PFSK-1 (cell line): ENCODE data around the gene CENPVL1.

Experiments used
- POLR2AphosphoS5 ChIP-seq: IDR thresholded peaks from 2 replicates; pipeline ENCODE4 v1.6.1; 2012; ENCODE audit warnings: low read depth, mild to moderate bottlenecking, control low read depth, low read length, moderate library complexity
- REST ChIP-seq, 2 experiments: IDR thresholded peaks; 2 replicates each; pipeline versions ENCODE4 v1.6.1 to v1.8.0; 2011 to 2012; ENCODE audit warnings: low read depth in 2 of 2, low read length in 2 of 2, control low read depth in 1 of 2, inconsistent platforms in 1 of 2, mild to moderate bottlenecking in 1 of 2, moderate library complexity in 1 of 2; ENCODE audit not compliant: insufficient read depth in 1 of 2
- TAF1 ChIP-seq: IDR thresholded peaks from 2 replicates; pipeline ENCODE4 v1.6.1; 2012; ENCODE audit warnings: low read length, control low read depth, borderline replicate concordance; ENCODE audit not compliant: insufficient read depth

GRCh38 chrX:51697397-51697796 lies 12.9 kb upstream of the CENPVL1 start:
- TF ChIP-seq TAF1 (no peak), REST (IDR thresholded peaks at IDR 0.05; ENCODE audit: insufficient read depth in 1 of 2, low read depth in 2 of 2, low read length in 2 of 2) (no peak), POLR2AphosphoS5 (no peak)
